T-helper 2 cell treated with Interferon-gamma antibody and Interleukin-4, amounts not matched to agents 100 ng/mL and 5 ng/mL, for 36 hours (primary cell): ENCODE data around the gene HEMK1. TPM values are rescaled to one million over a fixed set of nuclear protein-coding genes. Genes with fewer than 3 reads are reported as not detected.

Source experiments
- intact Hi-C: fragments of 100-400 bp; cut with micrococcal nuclease; formaldehyde crosslinking; loops from one replicate; pipeline ENCODE4 v1.15.1; 2023
- total RNA-seq: library from RNA; stranded (reverse); gene quantifications from 2 replicates; pipeline ENCODE4 v1.2.3, GENCODE V29; 2022

HEMK1 gene
- total RNA-seq = 58.1 and 63.0 TPM in 2 replicates

GRCh38 chr3:50568947-50569749, at the start of gene HEMK1:
Gene HEMK1 (plus strand): TSS chr3:50569522. CDS start chr3:50571105, 1,583 bp downstream.
- intact Hi-C loops = loop anchor here (1.0 to 5.0 kb wide), 2 partner anchors 227 to 270 kb away; partner anchors contain the start of genes HYAL3, NAA80 and RASSF1

- intact Hi-C loops = no loop called here
Measured at GRCh38 chr3:50520849-50521248, 48.5 kb upstream of the HEMK1 start.

- intact Hi-C loops = no loop called here
Measured at GRCh38 chr3:50521572-50521971, 47.8 kb upstream of the HEMK1 start.

- intact Hi-C loops = no loop called here
Measured at GRCh38 chr3:50523279-50523811, 46.0 kb upstream of the HEMK1 start.

GRCh38 chr3:50524746-50525145, 44.6 kb upstream of the HEMK1 start:
- intact Hi-C loops = no loop called here

GRCh38 chr3:50525191-50525910, 44.0 kb upstream of the HEMK1 start:
- intact Hi-C loops = no loop called here

- intact Hi-C loops = no loop called here
Measured at GRCh38 chr3:50525987-50526386, 43.3 kb upstream of the HEMK1 start.

GRCh38 chr3:50530001-50530970, 39.0 kb upstream of the HEMK1 start:
- intact Hi-C loops = no loop called here

- intact Hi-C loops = no loop called here
Measured at GRCh38 chr3:50531201-50531600, 38.1 kb upstream of the HEMK1 start.

GRCh38 chr3:50532062-50532705, 37.1 kb upstream of the HEMK1 start:
- intact Hi-C loops = no loop called here

- intact Hi-C loops = no loop called here
Measured at GRCh38 chr3:50533316-50533715, 36.0 kb upstream of the HEMK1 start.

- intact Hi-C loops = no loop called here
Measured at GRCh38 chr3:50533807-50534461, 35.4 kb upstream of the HEMK1 start.

- intact Hi-C loops = no loop called here
Measured at GRCh38 chr3:50534681-50535330, 34.5 kb upstream of the HEMK1 start.

GRCh38 chr3:50536471-50537180, 32.7 kb upstream of the HEMK1 start:
- intact Hi-C loops = no loop called here

GRCh38 chr3:50537421-50538129, 31.7 kb upstream of the HEMK1 start:
- intact Hi-C loops = no loop called here

GRCh38 chr3:50539356-50540286, 29.7 kb upstream of the HEMK1 start:
- intact Hi-C loops = no loop called here
